Measurements from ENCODE around the gene GNB1L. TPM values are rescaled to one million over a fixed set of nuclear protein-coding genes. Genes with fewer than 3 reads are reported as not detected.

GNB1L gene
- total and polyA plus RNA-seq, 2 experiments from 2014 or later = 3.5 to 5.5 TPM

DNA sequence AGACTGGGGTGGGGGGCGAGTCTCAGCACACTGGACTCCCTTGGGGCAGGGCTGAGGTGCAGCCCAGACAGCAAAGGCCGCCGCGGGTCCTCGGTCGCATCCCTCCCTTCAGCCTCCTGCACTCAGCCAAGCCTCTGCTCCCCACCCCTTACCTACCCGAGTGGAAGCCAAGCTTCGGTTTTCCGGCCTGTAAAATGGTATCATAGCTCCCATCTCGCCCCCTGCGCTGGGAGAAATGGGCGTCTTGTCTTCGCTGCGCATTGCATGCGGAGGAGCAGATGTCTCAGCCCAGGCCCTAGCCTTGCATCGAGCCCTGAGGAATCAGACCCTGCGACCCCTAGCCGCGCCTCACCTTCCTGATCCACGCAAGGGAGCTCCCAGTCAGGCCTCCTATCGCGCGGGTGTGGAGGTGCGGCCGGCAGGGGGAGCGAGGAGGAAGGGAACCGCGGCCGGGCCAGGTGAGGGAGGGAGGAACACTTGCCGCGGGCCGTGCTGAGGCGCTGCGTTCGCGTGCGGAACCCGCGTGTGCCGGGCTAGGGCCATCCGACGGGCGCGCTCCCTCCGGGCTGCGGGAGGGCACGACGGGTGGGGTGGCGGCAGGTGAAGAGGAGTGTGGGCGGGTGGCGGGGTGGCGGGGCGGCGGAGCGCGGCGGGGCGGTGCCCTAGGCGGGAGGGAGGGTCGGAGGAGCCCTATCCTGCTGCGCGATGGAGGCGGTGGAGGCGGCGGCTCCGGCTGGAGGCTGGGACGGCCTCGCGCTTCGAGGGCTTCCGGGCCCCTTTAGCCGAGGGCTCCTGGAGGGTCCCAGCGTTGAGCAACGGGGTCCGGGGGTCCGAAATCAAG, 98.2 kb downstream of the GNB1L start:
- Histone ChIP-seq H3K9me3 (ENCODE audit: low read depth) (no peaks in the 10 kb centered on the region), H3K27ac (no peak overlapping the region), H3K36me3 (no peaks in the 10 kb centered on the region), H3K27me3 (peaks cover 97% of the 10 kb centered on the region), H3K4me1 (ENCODE audit: low read depth) (peaks cover 9% of the 10 kb centered on the region), H3K4me3 (no peak overlapping the region)
- peak in 1 of 2 donors; percentile 62 for DNase-seq (ENCODE audit: low read depth in 1 of 2, low spot score in 1 of 2)
- TF ChIP-seq, protein P1, sequence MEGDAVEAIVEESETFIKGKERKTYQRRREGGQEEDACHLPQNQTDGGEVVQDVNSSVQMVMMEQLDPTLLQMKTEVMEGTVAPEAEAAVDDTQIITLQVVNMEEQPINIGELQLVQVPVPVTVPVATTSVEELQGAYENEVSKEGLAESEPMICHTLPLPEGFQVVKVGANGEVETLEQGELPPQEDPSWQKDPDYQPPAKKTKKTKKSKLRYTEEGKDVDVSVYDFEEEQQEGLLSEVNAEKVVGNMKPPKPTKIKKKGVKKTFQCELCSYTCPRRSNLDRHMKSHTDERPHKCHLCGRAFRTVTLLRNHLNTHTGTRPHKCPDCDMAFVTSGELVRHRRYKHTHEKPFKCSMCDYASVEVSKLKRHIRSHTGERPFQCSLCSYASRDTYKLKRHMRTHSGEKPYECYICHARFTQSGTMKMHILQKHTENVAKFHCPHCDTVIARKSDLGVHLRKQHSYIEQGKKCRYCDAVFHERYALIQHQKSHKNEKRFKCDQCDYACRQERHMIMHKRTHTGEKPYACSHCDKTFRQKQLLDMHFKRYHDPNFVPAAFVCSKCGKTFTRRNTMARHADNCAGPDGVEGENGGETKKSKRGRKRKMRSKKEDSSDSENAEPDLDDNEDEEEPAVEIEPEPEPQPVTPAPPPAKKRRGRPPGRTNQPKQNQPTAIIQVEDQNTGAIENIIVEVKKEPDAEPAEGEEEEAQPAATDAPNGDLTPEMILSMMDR (IDR thresholded peaks at IDR 0.05; ENCODE audit: low read depth, low read length) = peak; percentile 47

DNA sequence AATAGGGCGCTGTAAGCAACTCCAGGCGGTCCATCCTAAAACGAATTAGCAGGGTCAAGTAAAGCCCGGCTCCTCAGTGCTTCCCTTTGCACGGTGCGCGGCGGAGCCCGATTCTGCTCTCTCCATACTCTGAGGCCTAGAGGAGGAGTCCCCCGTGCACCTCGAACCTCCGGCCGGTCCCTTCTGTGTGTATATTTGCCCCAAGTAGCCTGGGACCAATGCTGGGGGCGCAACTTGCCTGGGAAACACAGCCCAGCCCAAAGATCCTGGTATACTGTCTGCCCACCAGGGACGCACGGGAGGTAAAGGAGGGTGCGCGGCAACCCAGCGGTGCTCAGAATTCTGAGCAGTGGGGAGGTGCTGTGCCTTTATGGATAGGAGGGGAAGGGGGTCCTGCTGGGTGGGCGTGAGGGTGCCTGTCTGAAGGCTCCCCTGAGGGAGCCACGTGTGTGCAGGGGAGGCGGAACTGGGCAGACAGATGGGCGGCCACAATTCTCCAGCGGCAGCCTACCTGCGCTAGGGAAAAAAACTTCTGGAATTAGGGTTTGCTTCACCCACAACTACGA, 98.9 kb downstream of the GNB1L start:
- Histone ChIP-seq H3K9me3 (ENCODE audit: low read depth) (no peaks in the 10 kb centered on the region), H3K4me3 (no peak overlapping the region), H3K27ac (no peak overlapping the region), H3K36me3 (no peaks in the 10 kb centered on the region), H3K4me1 (ENCODE audit: low read depth) (peaks cover 9% of the 10 kb centered on the region), H3K27me3 (peaks cover 98% of the 10 kb centered on the region)
- DNase-seq (ENCODE audit: low read depth in 1 of 2, low spot score in 1 of 2) = no peak
- TF ChIP-seq, protein P1 (IDR thresholded peaks at IDR 0.05; ENCODE audit: low read depth, low read length) = no peak

DNA sequence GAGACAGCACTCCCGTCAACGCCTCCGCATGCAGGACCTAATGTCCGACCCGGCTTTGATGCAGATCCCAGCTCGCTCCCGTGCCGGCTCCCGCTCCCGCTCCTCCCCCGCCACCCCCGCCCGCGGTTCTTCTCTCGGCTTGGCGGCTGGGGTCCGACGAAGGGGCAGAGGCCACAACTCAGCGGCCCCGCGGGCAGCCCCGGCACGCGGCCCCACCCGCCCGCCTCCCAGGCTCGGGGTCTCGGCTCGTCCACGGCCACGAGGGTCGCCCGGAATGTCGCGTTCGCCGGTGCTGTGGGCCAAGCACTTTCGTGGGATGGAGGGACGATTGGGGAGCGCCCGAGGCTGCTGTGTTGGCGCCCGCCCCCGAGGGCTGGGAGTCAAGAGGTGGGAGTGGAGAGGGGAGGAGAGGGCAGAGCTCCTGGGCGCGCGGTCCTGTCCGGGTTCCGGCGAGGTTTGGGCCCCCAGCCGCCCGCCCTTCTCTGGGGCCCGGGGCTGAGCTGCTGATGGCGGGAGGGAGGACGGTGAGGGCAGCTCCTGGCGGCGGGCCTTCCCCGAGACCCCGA, 99.4 kb downstream of the GNB1L start:
- Histone ChIP-seq H3K4me3 (no peak overlapping the region), H3K4me1 (ENCODE audit: low read depth) (peaks cover 9% of the 10 kb centered on the region), H3K9me3 (ENCODE audit: low read depth) (no peaks in the 10 kb centered on the region), H3K27me3 (peaks cover 94% of the 10 kb centered on the region), H3K27ac (no peak overlapping the region), H3K36me3 (no peaks in the 10 kb centered on the region)
- TF ChIP-seq, protein P1 (IDR thresholded peaks at IDR 0.05; ENCODE audit: low read depth, low read length) = no peak
- no peak for DNase-seq (ENCODE audit: low read depth in 1 of 2, low spot score in 1 of 2)

DNA sequence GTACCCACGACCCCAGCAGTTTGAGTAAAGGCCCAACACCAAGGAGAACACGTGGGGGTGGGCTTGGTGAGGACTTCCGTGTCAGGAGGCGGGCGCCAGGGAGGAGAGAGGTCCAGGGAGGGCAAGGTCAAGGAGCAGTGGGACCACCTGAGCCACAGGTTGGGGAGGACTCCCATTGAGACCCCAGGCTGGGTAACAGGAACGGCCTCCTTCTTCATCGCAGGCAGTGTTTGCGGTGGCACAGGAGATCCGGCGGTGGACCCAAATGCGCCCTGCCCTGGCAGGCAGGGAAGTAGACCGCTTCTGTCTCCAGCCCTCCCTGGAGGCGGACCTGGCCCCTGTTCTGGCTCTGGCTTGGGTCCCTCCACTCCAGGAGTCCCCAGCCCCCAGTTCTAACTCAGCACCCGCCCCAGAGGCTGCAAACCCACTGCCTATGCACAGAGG, 100.0 kb downstream of the GNB1L start:
- peaks cover 9% of the 10 kb centered on the region for H3K4me1 ChIP-seq (ENCODE audit: low read depth)
- no peaks in the 10 kb centered on the region for H3K36me3 ChIP-seq
- peaks cover 89% of the 10 kb centered on the region for H3K27me3 ChIP-seq
- no peak overlapping the region for H3K4me3 ChIP-seq
- TF ChIP-seq, protein P1 (IDR thresholded peaks at IDR 0.05; ENCODE audit: low read depth, low read length) = no peak
- no peak for DNase-seq (ENCODE audit: low read depth in 1 of 2, low spot score in 1 of 2)
- H3K27ac ChIP-seq = no peak overlapping the region
- H3K9me3 ChIP-seq (ENCODE audit: low read depth) = no peaks in the 10 kb centered on the region

DNA sequence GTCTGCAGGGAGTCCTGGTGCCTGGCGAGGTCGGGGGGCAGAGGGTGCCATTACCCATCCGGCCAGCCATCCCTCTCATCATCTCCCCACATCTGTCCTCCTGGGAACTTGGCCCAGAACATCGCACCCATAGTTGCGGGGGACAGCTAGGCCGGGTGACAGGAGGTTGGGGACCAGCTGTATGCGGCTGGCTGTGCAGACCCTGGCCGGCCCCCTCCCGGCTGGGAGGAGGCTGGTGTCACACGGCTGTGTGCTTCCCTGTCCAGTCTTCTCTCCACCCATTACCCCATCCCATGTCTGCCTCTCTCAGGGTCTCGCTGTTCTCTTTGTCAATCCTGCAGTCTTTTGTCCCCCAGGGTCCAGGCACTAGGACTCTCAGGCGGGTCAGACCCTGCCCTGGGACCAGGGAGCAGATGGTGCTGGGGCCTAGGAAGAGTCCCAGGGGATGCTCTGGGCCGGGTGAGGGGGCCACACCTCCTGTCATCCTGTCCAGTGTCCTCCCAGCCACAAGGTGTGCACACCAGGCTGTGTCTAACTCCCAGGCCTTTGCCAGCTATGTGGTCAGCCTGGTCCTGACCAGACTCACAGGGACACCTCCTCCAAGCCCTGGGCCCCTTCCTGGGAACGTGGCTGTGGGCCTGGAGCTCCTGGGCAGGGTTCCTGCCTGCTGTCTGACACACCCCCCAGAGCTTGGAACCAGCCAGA, 100.5 kb downstream of the GNB1L start:
- no peaks in the 10 kb centered on the region for H3K9me3 ChIP-seq (ENCODE audit: low read depth)

More for the DNA sequence above, 100.5 kb downstream of the GNB1L start:
- TF ChIP-seq, protein P1 (IDR thresholded peaks at IDR 0.05; ENCODE audit: low read depth, low read length) = no peak
- peaks cover 9% of the 10 kb centered on the region for H3K4me1 ChIP-seq (ENCODE audit: low read depth)
- no peak for DNase-seq (ENCODE audit: low read depth in 1 of 2, low spot score in 1 of 2)
- H3K27ac ChIP-seq = no peak overlapping the region
- H3K27me3 ChIP-seq = peaks cover 84% of the 10 kb centered on the region
- H3K4me3 ChIP-seq = no peak overlapping the region
- H3K36me3 ChIP-seq = no peaks in the 10 kb centered on the region
